ENCODE results near the gene ACAD11.

GRCh38 chr3:132537297-132537696 lies 122.3 kb downstream of the ACAD11 start:
- TF ChIP-seq, protein P1, sequence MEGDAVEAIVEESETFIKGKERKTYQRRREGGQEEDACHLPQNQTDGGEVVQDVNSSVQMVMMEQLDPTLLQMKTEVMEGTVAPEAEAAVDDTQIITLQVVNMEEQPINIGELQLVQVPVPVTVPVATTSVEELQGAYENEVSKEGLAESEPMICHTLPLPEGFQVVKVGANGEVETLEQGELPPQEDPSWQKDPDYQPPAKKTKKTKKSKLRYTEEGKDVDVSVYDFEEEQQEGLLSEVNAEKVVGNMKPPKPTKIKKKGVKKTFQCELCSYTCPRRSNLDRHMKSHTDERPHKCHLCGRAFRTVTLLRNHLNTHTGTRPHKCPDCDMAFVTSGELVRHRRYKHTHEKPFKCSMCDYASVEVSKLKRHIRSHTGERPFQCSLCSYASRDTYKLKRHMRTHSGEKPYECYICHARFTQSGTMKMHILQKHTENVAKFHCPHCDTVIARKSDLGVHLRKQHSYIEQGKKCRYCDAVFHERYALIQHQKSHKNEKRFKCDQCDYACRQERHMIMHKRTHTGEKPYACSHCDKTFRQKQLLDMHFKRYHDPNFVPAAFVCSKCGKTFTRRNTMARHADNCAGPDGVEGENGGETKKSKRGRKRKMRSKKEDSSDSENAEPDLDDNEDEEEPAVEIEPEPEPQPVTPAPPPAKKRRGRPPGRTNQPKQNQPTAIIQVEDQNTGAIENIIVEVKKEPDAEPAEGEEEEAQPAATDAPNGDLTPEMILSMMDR (IDR thresholded peaks at IDR 0.05), result no peak; the same call in 1 of the 2 replicates
- TF ChIP-seq POLR2AphosphoS5 (IDR thresholded peaks at IDR 0.05; ENCODE audit: low read depth, low read length) (no peak), SIN3A (IDR thresholded peaks at IDR 0.05; ENCODE audit: borderline replicate concordance, insufficient read depth, low read depth, low read length) (no peak), REST (IDR thresholded peaks at IDR 0.05; ENCODE audit: insufficient read depth in 1 of 2, low read depth in 2 of 2, low read length in 1 of 2) (no peak), TCF7L2 (IDR thresholded peaks at IDR 0.05; ENCODE audit: low read depth, low read length) (no peak)
